H9 (cell line): ENCODE measurements around the gene ADAD2. TPM values are rescaled to one million over a fixed set of nuclear protein-coding genes. Genes with fewer than 3 reads are reported as not detected.

Source experiments
- DNase-seq: peaks from one replicate; pipeline ENCODE4 v3.0.0-alpha.2; 2017
- H2AFZ ChIP-seq: one replicate; pipeline ENCODE4 v1.6.1; 2013; ENCODE audit warnings: mild to moderate bottlenecking, low read length, control low read depth, moderate library complexity
- H2AK5ac ChIP-seq: 2 replicates; pipeline ENCODE4 v1.6.1; 2013; ENCODE audit warnings: low read length, control low read depth, mixed read lengths; ENCODE audit not compliant: insufficient read length
- H2BK120ac ChIP-seq: one replicate; pipeline ENCODE4 v1.6.1; 2013; ENCODE audit warnings: low read depth, mild to moderate bottlenecking, low read length, control low read depth, inconsistent platforms; ENCODE audit not compliant: poor library complexity, severe bottlenecking
- H2BK12ac ChIP-seq: 2 replicates; pipeline ENCODE4 v1.6.1; 2013; ENCODE audit warnings: low read length, control low read depth, mixed read lengths, low read depth; ENCODE audit not compliant: insufficient read length
- H2BK15ac ChIP-seq: 2 replicates; pipeline ENCODE4 v1.6.1; 2013; ENCODE audit warnings: low read depth, low read length, control low read depth
- H2BK20ac ChIP-seq: one replicate; pipeline ENCODE4 v1.6.1; 2013; ENCODE audit warnings: low read depth, mild to moderate bottlenecking, low read length, control low read depth, inconsistent platforms; ENCODE audit not compliant: poor library complexity, severe bottlenecking
- H2BK5ac ChIP-seq: 2 replicates; pipeline ENCODE4 v1.6.1; 2013; ENCODE audit warnings: low read length, control low read depth, mixed read lengths; ENCODE audit not compliant: insufficient read length
- H3K14ac ChIP-seq: 2 replicates; pipeline ENCODE4 v1.6.1; 2013; ENCODE audit warnings: low read length, control low read depth; ENCODE audit not compliant: insufficient read depth
- H3K18ac ChIP-seq: 2 replicates; pipeline ENCODE4 v1.6.1; 2013; ENCODE audit warnings: low read depth, mild to moderate bottlenecking, mixed read lengths, low read length, control low read depth; ENCODE audit not compliant: insufficient read length
- H3K23ac ChIP-seq: 2 replicates; pipeline ENCODE4 v1.6.1; 2013; ENCODE audit warnings: low read length, control low read depth, mixed read lengths, low read depth; ENCODE audit not compliant: insufficient read length
- H3K23me2 ChIP-seq: 2 replicates; pipeline ENCODE4 v1.6.1; 2013; ENCODE audit warnings: low read depth, mild to moderate bottlenecking, mixed read lengths, low read length, control low read depth; ENCODE audit not compliant: insufficient read length, poor library complexity, severe bottlenecking
- H3K27ac ChIP-seq: 2 replicates; pipeline ENCODE4 v1.5.1; 2013; ENCODE audit warnings: low read length, control low read depth, mixed read lengths, low read depth; ENCODE audit not compliant: insufficient read length
- H3K27me3 ChIP-seq: 2 replicates; pipeline ENCODE4 v1.6.1; 2013; ENCODE audit warnings: low read length, control low read depth, inconsistent platforms; ENCODE audit not compliant: insufficient read depth
- H3K4ac ChIP-seq: 2 replicates; pipeline ENCODE4 v1.6.1; 2013; ENCODE audit warnings: low read depth, mild to moderate bottlenecking, control low read depth, inconsistent platforms, low read length, moderate library complexity
- H3K4me1 ChIP-seq: 2 replicates; pipeline ENCODE4 v1.6.1; 2013; ENCODE audit warnings: low read length, control low read depth, inconsistent platforms; ENCODE audit not compliant: insufficient read depth
- H3K4me2 ChIP-seq: 2 replicates; pipeline ENCODE4 v1.6.1; 2013; ENCODE audit warnings: low read length, control low read depth, mixed read lengths; ENCODE audit not compliant: insufficient read length, insufficient read depth
- H3K56ac ChIP-seq: 2 replicates; pipeline ENCODE4 v1.6.1; 2013; ENCODE audit warnings: low read depth, mild to moderate bottlenecking, mixed read lengths, low read length, control low read depth; ENCODE audit not compliant: insufficient read length
- H3K79me1 ChIP-seq: 2 replicates; pipeline ENCODE4 v1.6.1; 2013; ENCODE audit warnings: low read depth, mild to moderate bottlenecking, moderate library complexity, low read length, control low read depth, inconsistent platforms; ENCODE audit not compliant: insufficient read depth, poor library complexity, severe bottlenecking
- H3K79me2 ChIP-seq: 2 replicates; pipeline ENCODE4 v1.6.1; 2013; ENCODE audit warnings: low read length, control low read depth, inconsistent platforms; ENCODE audit not compliant: insufficient read depth
- H3K9ac ChIP-seq: 2 replicates; pipeline ENCODE4 v1.6.1; 2013; ENCODE audit warnings: low read length, control low read depth, mixed read lengths; ENCODE audit not compliant: insufficient read length; ENCODE audit errors: extremely low read depth
- H3K9me3 ChIP-seq: one replicate; pipeline ENCODE4 v1.6.1; 2013; ENCODE audit warnings: low read depth, low read length, inconsistent platforms; ENCODE audit not compliant: control insufficient read depth
- H3T11ph ChIP-seq: one replicate; pipeline ENCODE4 v1.6.1; 2013; ENCODE audit warnings: mild to moderate bottlenecking, low read length, control low read depth, inconsistent platforms
- H4K20me1 ChIP-seq: one replicate; pipeline ENCODE4 v1.6.1; 2013; ENCODE audit not compliant: control insufficient read depth, insufficient read length, insufficient read depth
- H4K5ac ChIP-seq: 2 replicates; pipeline ENCODE4 v1.6.1; 2013; ENCODE audit warnings: low read depth, mild to moderate bottlenecking, mixed read lengths, low read length, control low read depth; ENCODE audit not compliant: insufficient read length
- H4K8ac ChIP-seq: replicated peaks from 2 replicates; pipeline ENCODE4 v1.6.1; 2013; ENCODE audit warnings: low read length, control low read depth, mixed read lengths, low read depth; ENCODE audit not compliant: insufficient read length
- H4K91ac ChIP-seq: 2 replicates; pipeline ENCODE4 v1.6.1; 2013; ENCODE audit warnings: low read depth, mild to moderate bottlenecking, moderate library complexity, mixed read lengths, low read length, control low read depth; ENCODE audit not compliant: insufficient read length
- H3K27ac Mint-ChIP-seq, 3 experiments: 2 replicates in 2 of 3; 3 replicates in 1 of 3; pipeline ENCODE4 v1.8.0; 2020 to 2021; ENCODE audit warnings: mixed read lengths in 3 of 3, mild to moderate bottlenecking in 1 of 3, moderate library complexity in 1 of 3
- H3K27me3 Mint-ChIP-seq: 2 replicates; pipeline ENCODE4 v1.8.0; 2021; ENCODE audit warnings: low read depth, mild to moderate bottlenecking, moderate library complexity, mixed read lengths
- H3K36me3 Mint-ChIP-seq, 3 experiments: 2 replicates in 2 of 3; 3 replicates in 1 of 3; pipeline ENCODE4 v1.8.0; 2020 to 2021; ENCODE audit warnings: low read depth in 3 of 3, mixed read lengths in 3 of 3; ENCODE audit not compliant: insufficient read depth in 1 of 3
- H3K4me1 Mint-ChIP-seq, 2 experiments: 2 replicates each; pipeline ENCODE4 v1.8.0; 2020; ENCODE audit warnings: mixed read lengths in 2 of 2
- H3K4me3 Mint-ChIP-seq, 2 experiments: 2 replicates in 1 of 2; 3 replicates in 1 of 2; pipeline ENCODE4 v1.8.0; 2020 to 2021; ENCODE audit warnings: mild to moderate bottlenecking in 2 of 2, mixed read lengths in 2 of 2, moderate library complexity in 1 of 2
- H3K9me3 Mint-ChIP-seq, 2 experiments: 2 replicates in 1 of 2; 3 replicates in 1 of 2; pipeline ENCODE4 v1.8.0; 2020; ENCODE audit warnings: mild to moderate bottlenecking in 2 of 2, mixed read lengths in 2 of 2, moderate library complexity in 1 of 2
- CTCF ChIP-seq: fragments of 200-600 bp; sonication (generic); conservative IDR thresholded peaks from 3 replicates; pipeline ENCODE4 v1.8.0; 2021; ENCODE audit warnings: antibody characterized with exemption, mild to moderate bottlenecking
- WGBS: extraction: QIAGEN DNeasy Blood & Tissue Kit; methylation state at CpG from one replicate; pipeline ENCODE4 v1.1.7; 2013; ENCODE audit warnings: missing lambda C conversion rate, low lambda C conversion rate, mixed read lengths; ENCODE audit not compliant: insufficient read length; ENCODE audit errors: extremely low coverage; 5-methylcytosine and 5-hydroxymethylcytosine counted together
- total RNA-seq: library from RNA; stranded (reverse); gene quantifications from 2 replicates; pipeline ENCODE4 v1.2.1, GENCODE V29; 2021

The ADAD2 gene
- total RNA-seq, 1 experiment from 2014 or later: 1.0 TPM

GRCh38 chr16:84178146-84178765 is 12.7 kb upstream of the ADAD2 start:
- Histone ChIP-seq H2BK5ac (no peak overlapping the region), H3K9me3 (no peaks in the 10 kb centered on the region), H3K4ac (no peak overlapping the region), H3K27me3 (no peaks in the 10 kb centered on the region), H3K79me1 (no peaks in the 10 kb centered on the region), H2BK20ac (no peak overlapping the region), H2BK12ac (no peak overlapping the region), H4K8ac (no peak overlapping the region), H2BK15ac (no peak overlapping the region), H3K27ac (no peak overlapping the region), H3K56ac (no peak overlapping the region), H3K23ac (no peak overlapping the region), H3K23me2 (no peaks in the 10 kb centered on the region), H4K20me1 (no peaks in the 10 kb centered on the region), H3K18ac (no peak overlapping the region), H3T11ph (no peak overlapping the region), H3K4me2 (no peak overlapping the region), H2BK120ac (no peak overlapping the region), H3K4me1 (no peaks in the 10 kb centered on the region), H2AK5ac (no peak overlapping the region), H4K91ac (no peak overlapping the region), H3K14ac (no peak overlapping the region), H2AFZ (no peak overlapping the region), H4K5ac (no peak overlapping the region), H3K79me2 (no peaks in the 10 kb centered on the region), H3K9ac (no peak overlapping the region)
- WGBS: no CpG with 5 or more reads among the region's 15 CpGs
- no peak for DNase-seq
- peak overlapping the region in 1 of 3 experiments; percentile 6; a peak in 1 of 7 replicates for H3K27ac Mint-ChIP-seq
- H3K4me1 Mint-ChIP-seq: peaks cover 4 to 5% of the 10 kb centered on the region in 2 experiments
- no peak overlapping the region for H3K4me3 Mint-ChIP-seq
- peaks cover 8 to 44% (median 38%) of the 10 kb centered on the region in 3 experiments; a peak in 6 of 7 replicates for H3K36me3 Mint-ChIP-seq
- no peak for TF ChIP-seq CTCF
- no peaks in the 10 kb centered on the region for H3K9me3 Mint-ChIP-seq
- H3K27me3 Mint-ChIP-seq: peaks cover 3% of the 10 kb centered on the region; the same call in 1 of the 2 replicates
